Chondrocyte (in vitro differentiated cells): ENCODE measurements around the gene TBC1D5. TPM values are rescaled to one million over a fixed set of nuclear protein-coding genes. Genes with fewer than 3 reads are reported as not detected.

Source experiments
- DNase-seq: peaks from one replicate; pipeline ENCODE4 v3.0.0; 2021; ENCODE audit warnings: mixed read lengths, low spot score
- H3K27ac Mint-ChIP-seq: one replicate; pipeline ENCODE4 v1.8.0; 2021; ENCODE audit warnings: mild to moderate bottlenecking, moderate library complexity, mixed read lengths; ENCODE audit not compliant: unreplicated experiment
- H3K27me3 Mint-ChIP-seq: 2 replicates; pipeline ENCODE4 v1.8.0; 2021; ENCODE audit warnings: low read depth, mixed read lengths
- H3K36me3 Mint-ChIP-seq: 2 replicates; pipeline ENCODE4 v1.8.0; 2021; ENCODE audit warnings: low read depth, mixed read lengths
- H3K4me1 Mint-ChIP-seq: 2 replicates; pipeline ENCODE4 v1.8.0; 2021; ENCODE audit warnings: low read depth, mild to moderate bottlenecking, mixed read lengths
- H3K4me3 Mint-ChIP-seq: one replicate; pipeline ENCODE4 v1.8.0; 2021; ENCODE audit warnings: mild to moderate bottlenecking, moderate library complexity, mixed read lengths; ENCODE audit not compliant: unreplicated experiment
- H3K9me3 Mint-ChIP-seq: 2 replicates; pipeline ENCODE4 v1.8.0; 2021; ENCODE audit warnings: low read depth, mixed read lengths
- CTCF ChIP-seq: fragments of 200-600 bp; sonication (generic); IDR thresholded peaks from 2 replicates; pipeline ENCODE4 v1.5.0; 2021; ENCODE audit warnings: antibody characterized with exemption, mild to moderate bottlenecking, moderate library complexity
- total RNA-seq: library from RNA; stranded (reverse); gene quantifications from 3 replicates; pipeline ENCODE4 v1.2.1, GENCODE V29; 2021

TBC1D5 gene
- total RNA-seq, 1 donor from 2014 or later, result 44.6 TPM

- DNase-seq, result no peak
- no peak for TF ChIP-seq CTCF
- Mint-ChIP-seq H3K9me3 (no peaks in the 10 kb centered on the region), H3K4me1 (peaks cover 9% of the 10 kb centered on the region), H3K27me3 (no peaks in the 10 kb centered on the region), H3K4me3 (no peak overlapping the region), H3K36me3 (no peaks in the 10 kb centered on the region), H3K27ac (no peak overlapping the region)
Observed at GRCh38 chr3:17188378-17188777, 554.1 kb downstream of the TBC1D5 start.

GRCh38 chr3:17187589-17188184 is 554.7 kb downstream of the TBC1D5 start:
- Mint-ChIP-seq H3K4me3 (no peak overlapping the region), H3K9me3 (no peaks in the 10 kb centered on the region), H3K4me1 (peaks cover 9% of the 10 kb centered on the region), H3K27me3 (no peaks in the 10 kb centered on the region), H3K36me3 (no peaks in the 10 kb centered on the region), H3K27ac (no peak overlapping the region)
- no peak for TF ChIP-seq CTCF
- no peak for DNase-seq

- H3K27ac Mint-ChIP-seq, result no peak overlapping the region
Observed at GRCh38 chr3:17183951-17184550, 558.4 kb downstream of the TBC1D5 start.

GRCh38 chr3:17182166-17182565 is 560.3 kb downstream of the TBC1D5 start:
- H3K36me3 Mint-ChIP-seq, result peaks cover 2% of the 10 kb centered on the region
- H3K4me3 Mint-ChIP-seq, result no peak overlapping the region
- DNase-seq, result no peak
- H3K27me3 Mint-ChIP-seq, result no peaks in the 10 kb centered on the region
- no peak for TF ChIP-seq CTCF
- H3K27ac Mint-ChIP-seq, result no peak overlapping the region
- H3K4me1 Mint-ChIP-seq, result peaks cover 9% of the 10 kb centered on the region
- H3K9me3 Mint-ChIP-seq, result peaks cover 2% of the 10 kb centered on the region

More at GRCh38 chr3:17183951-17184550, 558.4 kb downstream of the TBC1D5 start:
- H3K4me1 Mint-ChIP-seq, result peaks cover 18% of the 10 kb centered on the region
- no peak for TF ChIP-seq CTCF
- H3K4me3 Mint-ChIP-seq, result no peak overlapping the region
- H3K9me3 Mint-ChIP-seq, result peaks cover 2% of the 10 kb centered on the region
- peaks cover 2% of the 10 kb centered on the region for H3K36me3 Mint-ChIP-seq
- H3K27me3 Mint-ChIP-seq, result no peaks in the 10 kb centered on the region
- no peak for DNase-seq

DNA sequence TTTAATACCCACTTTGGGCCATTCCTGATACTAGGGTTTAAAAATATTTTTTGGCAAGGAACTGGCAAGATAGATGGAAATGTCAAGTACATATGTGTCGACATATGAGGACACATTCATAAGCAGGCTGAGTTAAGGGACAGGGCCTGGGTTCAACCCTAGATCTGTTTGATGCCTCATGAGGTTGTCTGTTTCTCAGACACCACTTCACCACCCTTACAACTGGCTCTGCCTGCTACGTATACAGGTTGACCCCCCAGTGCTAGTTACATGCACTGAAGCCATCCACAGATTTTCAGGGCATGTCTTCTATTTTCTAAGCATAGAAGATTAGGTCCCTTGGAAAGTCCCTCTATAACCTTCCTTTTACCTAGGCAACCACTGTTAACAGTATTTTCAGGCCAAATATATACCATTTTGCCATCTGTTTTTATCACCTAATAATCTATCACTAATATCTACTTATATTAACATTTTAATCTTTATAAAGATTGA is 561.0 kb downstream of the TBC1D5 start:
- Mint-ChIP-seq H3K27ac (no peak overlapping the region), H3K36me3 (peaks cover 2% of the 10 kb centered on the region), H3K4me3 (no peak overlapping the region), H3K9me3 (peaks cover 2% of the 10 kb centered on the region), H3K27me3 (no peaks in the 10 kb centered on the region), H3K4me1 (peaks cover 13% of the 10 kb centered on the region)
- no peak for DNase-seq
- no peak for TF ChIP-seq CTCF
